ENCODE results near the gene WNT8A. TPM values are rescaled to one million over a fixed set of nuclear protein-coding genes. Genes with fewer than 3 reads are reported as not detected.

WNT8A gene
- total and polyA plus RNA-seq, 2 of the 4 experiments (the other 2 are of a cell fraction) = not detected

DNA sequence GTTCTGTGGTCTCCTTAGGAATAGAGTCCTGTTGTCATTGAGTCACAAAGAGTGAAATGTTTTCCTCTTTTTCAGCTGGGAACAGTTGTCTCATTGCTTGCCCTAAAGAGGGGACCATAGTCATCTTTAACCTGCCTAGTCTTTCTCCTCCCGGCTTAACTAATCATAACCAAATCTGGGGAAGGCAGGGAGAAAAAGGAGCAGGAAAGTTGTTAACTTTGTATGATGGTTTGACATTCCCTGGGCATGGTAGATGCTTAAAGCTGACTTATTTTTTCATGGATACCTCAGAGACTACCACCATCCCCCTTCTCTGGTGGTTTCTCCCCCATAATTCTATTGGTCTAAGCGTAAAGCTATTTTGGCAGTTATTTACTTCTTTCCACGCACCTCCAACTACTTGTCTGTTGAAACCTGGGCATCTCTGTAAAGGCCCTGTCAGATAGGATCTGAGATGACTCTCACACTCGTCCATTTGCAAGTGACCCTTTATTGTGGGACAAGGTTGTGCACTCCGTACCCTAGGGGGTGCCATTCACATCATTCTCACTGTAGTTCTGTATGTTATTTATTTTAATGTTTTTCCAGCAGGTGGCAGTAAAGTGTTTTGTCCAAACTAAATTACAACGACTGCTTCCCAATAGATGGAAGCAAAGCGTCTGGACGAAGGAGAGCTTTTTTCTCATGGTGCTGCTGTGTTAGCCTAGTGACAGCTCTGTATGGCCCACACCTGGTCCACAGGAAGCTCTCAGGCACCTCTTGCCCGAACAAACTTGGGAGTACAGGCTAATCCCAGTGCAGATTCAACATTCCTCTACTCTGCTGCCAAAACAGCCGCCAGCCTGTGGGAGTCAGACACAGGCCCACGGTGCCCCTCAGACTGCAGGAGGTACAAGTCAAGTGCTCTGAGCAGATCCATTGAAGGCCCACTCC lies 48.0 kb upstream of the WNT8A start:
- H3K9ac ChIP-seq (ENCODE audit: low read depth, low read length) = peak overlapping the region; percentile 13; the same call in 1 of the 2 replicates
- peak overlapping the region; percentile 59; the same call in 1 of the 2 replicates for H4K5ac ChIP-seq (ENCODE audit: low read depth, low read length)
- H3K9me1 ChIP-seq (ENCODE audit: insufficient read depth, low read length) = no peaks in the 10 kb centered on the region
- BruUV-seq (replicated peaks) = no TSS peak
- H3K4me1 ChIP-seq (ENCODE audit: control insufficient read depth, insufficient read depth, low read length) = no peaks in the 10 kb centered on the region; the same call in 1 of the 2 replicates
- H3K4me3 ChIP-seq (ENCODE audit: insufficient read depth, low read depth, low read length) = no peak overlapping the region
- no peak overlapping the region for H2AK5ac ChIP-seq (ENCODE audit: low read depth, low read length)
- H3K18ac ChIP-seq (ENCODE audit: low read depth, low read length) = no peak overlapping the region
- H3K27me3 ChIP-seq (ENCODE audit: control insufficient read depth, insufficient read depth, low read length) = no peaks in the 10 kb centered on the region
- H3K4me2 ChIP-seq (ENCODE audit: low read depth, low read length) = peak overlapping the region; percentile 39; the same call in 1 of the 2 replicates
- no peak overlapping the region for H3K4ac ChIP-seq (ENCODE audit: low read depth, low read length)
- no peak overlapping the region for H2BK20ac ChIP-seq (ENCODE audit: low read depth, low read length)
- H3K56ac ChIP-seq (ENCODE audit: extremely low read depth, insufficient read depth, low read length) = no peak overlapping the region
- WGBS, 2 experiments (ENCODE audit: extremely low coverage in 2 of 2, insufficient read length in 1 of 2) = 8% methylated on average over 2 of the region's 11 CpGs; no CpG with 5 or more reads in 1 of the 2 experiments
- H4K91ac ChIP-seq (ENCODE audit: insufficient read depth, low read depth, low read length) = no peak overlapping the region
- H2BK5ac ChIP-seq (ENCODE audit: low read depth, low read length, poor library complexity, severe bottlenecking) = no peak overlapping the region
- no peak overlapping the region for H3K27ac ChIP-seq (ENCODE audit: insufficient read depth, low read length)
- H4K20me1 ChIP-seq (ENCODE audit: insufficient read depth, low read length) = peaks cover 19% of the 10 kb centered on the region
- DNase-seq (peak; percentile 87), ATAC-seq (ENCODE audit: low read depth) (peak; percentile 59)
- dilution Hi-C loops (cut with HindIII; ENCODE audit: low sequenced_read_pairs, unreplicated experiment) = no loop called here
- CTCF ChIA-PET = interaction anchor here (0.6 to 1.9 kb wide), 21 partner anchors 9 to 312 kb away, joined by 3 to 17 read pairs (median 3); partner anchors contain the start of gene HNRNPA0
- intact Hi-C loops (cut with micrococcal nuclease) = loop anchor here (1.0 to 2.0 kb wide), 2 partner anchors 32 to 97 kb away; no protein-coding TSS in a partner anchor
- H2BK120ac ChIP-seq (ENCODE audit: low read depth, low read length) = no peak overlapping the region
- no peak overlapping the region for H2BK15ac ChIP-seq (ENCODE audit: low read depth, low read length)
- no peaks in the 10 kb centered on the region for H3K9me3 ChIP-seq (ENCODE audit: control insufficient read depth, insufficient read depth, low read length)
- POLR2A ChIA-PET (ENCODE audit: unreplicated experiment) = no interaction called here
- in situ Hi-C loops (cut with MboI; ENCODE audit: low sequenced_read_pairs) = loop anchor here (10.0 to 25.0 kb wide), 2 partner anchors 101 to 281 kb away; partner anchors contain the start of genes HNRNPA0 and NME5
- no peaks in the 10 kb centered on the region for H3K36me3 ChIP-seq (ENCODE audit: control insufficient read depth, insufficient read depth, low read length)
- H2AK9ac ChIP-seq (replicated peaks; ENCODE audit: low read depth, low read length, poor library complexity) = no peak overlapping the region
- H2AFZ ChIP-seq (replicated peaks; ENCODE audit: low read length, poor library complexity) = peak overlapping the region; percentile 91
- H3K79me1 ChIP-seq (ENCODE audit: low read depth in 1 of 2, low read length in 2 of 2) = peaks cover 0 to 21% of the 10 kb centered on the region in 2 experiments; a peak in 3 of 4 replicates
- TF ChIP-seq, protein P1, sequence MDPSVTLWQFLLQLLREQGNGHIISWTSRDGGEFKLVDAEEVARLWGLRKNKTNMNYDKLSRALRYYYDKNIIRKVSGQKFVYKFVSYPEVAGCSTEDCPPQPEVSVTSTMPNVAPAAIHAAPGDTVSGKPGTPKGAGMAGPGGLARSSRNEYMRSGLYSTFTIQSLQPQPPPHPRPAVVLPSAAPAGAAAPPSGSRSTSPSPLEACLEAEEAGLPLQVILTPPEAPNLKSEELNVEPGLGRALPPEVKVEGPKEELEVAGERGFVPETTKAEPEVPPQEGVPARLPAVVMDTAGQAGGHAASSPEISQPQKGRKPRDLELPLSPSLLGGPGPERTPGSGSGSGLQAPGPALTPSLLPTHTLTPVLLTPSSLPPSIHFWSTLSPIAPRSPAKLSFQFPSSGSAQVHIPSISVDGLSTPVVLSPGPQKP (IDR thresholded peaks at IDR 0.05; ENCODE audit: borderline replicate concordance, low read depth, low read length) = no peak
- TF ChIP-seq CEBPB (IDR thresholded peaks at IDR 0.05; ENCODE audit: low read depth, low read length) = no peak
- no peak for TF ChIP-seq RFX5 (IDR thresholded peaks at IDR 0.05; ENCODE audit: low read depth, low read length)
- peak; percentile 68 for TF ChIP-seq RAD21 (IDR thresholded peaks at IDR 0.05; ENCODE audit: low read length)
- no peak for TF ChIP-seq NFE2L2 (IDR thresholded peaks at IDR 0.05; ENCODE audit: low read depth, low read length)
- TF ChIP-seq POLR2A (IDR thresholded peaks at IDR 0.05; ENCODE audit: low read depth, low read length) = no peak
- peak; percentile 72 for TF ChIP-seq SMC3 (IDR thresholded peaks at IDR 0.05; ENCODE audit: low read depth, low read length)
- TF ChIP-seq BHLHE40 (IDR thresholded peaks at IDR 0.05; ENCODE audit: low read depth, low read length) = no peak
- TF ChIP-seq MAZ (IDR thresholded peaks at IDR 0.05; ENCODE audit: borderline replicate concordance, low read depth, low read length) = no peak
- TF ChIP-seq, protein P2, sequence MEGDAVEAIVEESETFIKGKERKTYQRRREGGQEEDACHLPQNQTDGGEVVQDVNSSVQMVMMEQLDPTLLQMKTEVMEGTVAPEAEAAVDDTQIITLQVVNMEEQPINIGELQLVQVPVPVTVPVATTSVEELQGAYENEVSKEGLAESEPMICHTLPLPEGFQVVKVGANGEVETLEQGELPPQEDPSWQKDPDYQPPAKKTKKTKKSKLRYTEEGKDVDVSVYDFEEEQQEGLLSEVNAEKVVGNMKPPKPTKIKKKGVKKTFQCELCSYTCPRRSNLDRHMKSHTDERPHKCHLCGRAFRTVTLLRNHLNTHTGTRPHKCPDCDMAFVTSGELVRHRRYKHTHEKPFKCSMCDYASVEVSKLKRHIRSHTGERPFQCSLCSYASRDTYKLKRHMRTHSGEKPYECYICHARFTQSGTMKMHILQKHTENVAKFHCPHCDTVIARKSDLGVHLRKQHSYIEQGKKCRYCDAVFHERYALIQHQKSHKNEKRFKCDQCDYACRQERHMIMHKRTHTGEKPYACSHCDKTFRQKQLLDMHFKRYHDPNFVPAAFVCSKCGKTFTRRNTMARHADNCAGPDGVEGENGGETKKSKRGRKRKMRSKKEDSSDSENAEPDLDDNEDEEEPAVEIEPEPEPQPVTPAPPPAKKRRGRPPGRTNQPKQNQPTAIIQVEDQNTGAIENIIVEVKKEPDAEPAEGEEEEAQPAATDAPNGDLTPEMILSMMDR (conservative IDR thresholded peaks at IDR 0.05; ENCODE audit: low read depth, low read length) = peak; percentile 99
- H3K23ac ChIP-seq (ENCODE audit: low read depth, low read length) = no peak overlapping the region
- no peak overlapping the region for H3K14ac ChIP-seq (replicated peaks; ENCODE audit: low read depth, low read length)
- H4K8ac ChIP-seq (ENCODE audit: low read depth in 2 of 2, low read length in 2 of 2) = no peak overlapping the region
